Activated B cell treated with CpG ODN at 0.5 μM for 24 hours (primary cell): Measurements from ENCODE around the gene FGF9. TPM values are rescaled to one million over a fixed set of nuclear protein-coding genes. Genes with fewer than 3 reads are reported as not detected.

Experiments used
- ATAC-seq: fragments of 200-7000 bp; cut with Tn5 transposase; one replicate; pipeline ENCODE4 v1.10.0; 2021; ENCODE audit warnings: low read depth, mild to moderate bottlenecking, moderate library complexity
- CTCF ChIA-PET: fragments of 350-600 bp; sonication (Branson Sonifier 250); formaldehyde crosslinking; loops from one replicate; lab custom pipeline; 2021; ENCODE audit warnings: antibody characterized with exemption; lab: Charles Lee
- POLR2A ChIA-PET: fragments of 350-600 bp; sonication (Branson Sonifier 250); formaldehyde crosslinking; loops from one replicate; lab custom pipeline; 2021; ENCODE audit warnings: antibody characterized with exemption; lab: Charles Lee
- DNase-seq: peaks from one replicate; pipeline ENCODE4 v3.0.0; 2022
- H3K27ac Mint-ChIP-seq: one replicate; pipeline ENCODE4 v1.8.0; 2020; ENCODE audit warnings: mixed read lengths
- H3K27me3 Mint-ChIP-seq: one replicate; pipeline ENCODE4 v1.8.0; 2021; ENCODE audit warnings: mixed read lengths
- H3K36me3 Mint-ChIP-seq: one replicate; pipeline ENCODE4 v1.8.0; 2021; ENCODE audit warnings: low read depth, mixed read lengths
- H3K4me1 Mint-ChIP-seq: one replicate; pipeline ENCODE4 v1.8.0; 2021; ENCODE audit warnings: mixed read lengths
- H3K4me3 Mint-ChIP-seq: one replicate; pipeline ENCODE4 v1.8.0; 2020; ENCODE audit warnings: mild to moderate bottlenecking, mixed read lengths
- H3K9me3 Mint-ChIP-seq: one replicate; pipeline ENCODE4 v1.8.0; 2020; ENCODE audit warnings: mixed read lengths
- CTCF ChIP-seq: fragments of 200-600 bp; IDR thresholded peaks from one replicate; pipeline ENCODE4 v1.8.0; 2022; ENCODE audit warnings: antibody characterized with exemption, mild to moderate bottlenecking
- intact Hi-C: fragments of 100-400 bp; cut with micrococcal nuclease; formaldehyde crosslinking; loops from one replicate; pipeline ENCODE4 v1.15.1; 2024
- total RNA-seq: library from RNA; stranded (reverse); gene quantifications from 2 replicates; pipeline ENCODE4 v1.2.3, GENCODE V29; 2022

The FGF9 gene
- total RNA-seq, 1 donor from 2014 or later, result 0.22 TPM

- Mint-ChIP-seq H3K9me3 (peaks cover 3% of the 10 kb centered on the region), H3K4me3 (no peak overlapping the region), H3K27me3 (peaks cover 29% of the 10 kb centered on the region), H3K27ac (no peak overlapping the region), H3K4me1 (no peaks in the 10 kb centered on the region), H3K36me3 (no peaks in the 10 kb centered on the region)
- CTCF ChIA-PET, result interaction anchor here (1.1 kb wide), 1 partner anchor 23 kb away, joined by 3 read pairs; no protein-coding TSS in a partner anchor
- POLR2A ChIA-PET, result no interaction called here
- no peak for TF ChIP-seq CTCF
- no peak for DNase-seq
- intact Hi-C loops, result no loop called here
- no peak for ATAC-seq
Measured at GRCh38 chr13:21661097-21661909, 9.6 kb upstream of the FGF9 start.

- H3K27me3 Mint-ChIP-seq, result peaks cover 31% of the 10 kb centered on the region
- TF ChIP-seq CTCF, result no peak
- no peaks in the 10 kb centered on the region for H3K9me3 Mint-ChIP-seq
- ChIA-PET POLR2A (no interaction called here), CTCF (no interaction called here)
- no peak overlapping the region for H3K4me3 Mint-ChIP-seq
- H3K4me1 Mint-ChIP-seq, result no peaks in the 10 kb centered on the region
- intact Hi-C loops, result no loop called here
- no peak overlapping the region for H3K27ac Mint-ChIP-seq
- ATAC-seq (no peak), DNase-seq (no peak)
- no peaks in the 10 kb centered on the region for H3K36me3 Mint-ChIP-seq
Measured at GRCh38 chr13:21663197-21663596, 7.7 kb upstream of the FGF9 start.

GRCh38 chr13:21668732-21669275 is 2.1 kb upstream of the FGF9 start:
- CTCF ChIA-PET, result interaction anchor here (1.3 kb wide), 2 partner anchors 29 to 31 kb away, joined by 3 to 5 read pairs; no protein-coding TSS in a partner anchor
- Mint-ChIP-seq H3K4me3 (peak overlapping the region; percentile 89), H3K4me1 (peaks cover 38% of the 10 kb centered on the region), H3K27ac (peak overlapping the region; percentile 11), H3K27me3 (peaks cover 37% of the 10 kb centered on the region), H3K36me3 (no peaks in the 10 kb centered on the region), H3K9me3 (no peaks in the 10 kb centered on the region)
- DNase-seq, result no peak
- no peak for ATAC-seq
- no peak for TF ChIP-seq CTCF
- POLR2A ChIA-PET, result interaction anchor here (1.1 to 5.0 kb wide), 3 partner anchors 29 to 64 kb away, joined by 3 to 40 read pairs (median 5); partner anchors contain the start of gene MICU2
- intact Hi-C loops, result loop anchor here (5.0 kb wide), 2 partner anchors 492 to 967 kb away; partner anchors contain the start of genes IL17D, MRPL57 and SKA3

- Mint-ChIP-seq H3K36me3 (no peaks in the 10 kb centered on the region), H3K9me3 (no peaks in the 10 kb centered on the region), H3K27me3 (peaks cover 38% of the 10 kb centered on the region), H3K4me1 (peaks cover 42% of the 10 kb centered on the region), H3K4me3 (peak overlapping the region; percentile 85), H3K27ac (peak overlapping the region; percentile 61)
- peak; percentile 60 for DNase-seq
- TF ChIP-seq CTCF, result no peak
- ATAC-seq, result peak; percentile 41
- intact Hi-C loops, result loop anchor here (1.0 to 10.0 kb wide), 10 partner anchors 32 to 1715 kb away; partner anchors contain the start of genes CRYL1, LATS2, MICU2 and ZDHHC20
- ChIA-PET CTCF (interaction anchor here (2.1 kb wide), 1 partner anchor 32 kb away, joined by 19 read pairs; no protein-coding TSS in a partner anchor), POLR2A (interaction anchor here (0.7 to 5.0 kb wide), 6 partner anchors 30 to 493 kb away, joined by 3 to 40 read pairs (median 4); partner anchors contain the start of gene MICU2)
Measured at GRCh38 chr13:21670006-21670882, 629 bp upstream of the FGF9 start.
